GM23338 (cell line): ENCODE measurements around the gene KIF25. TPM values are rescaled to one million over a fixed set of nuclear protein-coding genes. Genes with fewer than 3 reads are reported as not detected.

Experiments
- ATAC-seq: fragments of 200-7000 bp; cut with Tn5 transposase; 3 replicates; pipeline ENCODE4 v1.9.1; 2020
- DNase-seq: peaks from one replicate; pipeline ENCODE4 v3.0.0-alpha.2; 2015; ENCODE audit warnings: low spot score
- H2AFZ ChIP-seq: fragments of 200-600 bp; sonication (generic); 2 replicates; pipeline ENCODE4 v1.8.0; 2016; ENCODE audit warnings: antibody characterized with exemption, mild to moderate bottlenecking, moderate library complexity
- H3F3A ChIP-seq: fragments of 200-600 bp; sonication (generic); replicated peaks from 2 replicates; pipeline ENCODE4 v1.8.0; 2017; ENCODE audit warnings: antibody characterized with exemption, mixed run types, low read depth
- H3K27ac ChIP-seq: fragments of 200-600 bp; sonication (generic); 2 replicates; pipeline ENCODE4 v1.6.1; 2016; ENCODE audit warnings: low read depth
- H3K27me3 ChIP-seq: fragments of 200-600 bp; sonication (generic); 2 replicates; pipeline ENCODE4 v1.8.0; 2016; ENCODE audit warnings: mild to moderate bottlenecking, mixed run types, moderate library complexity; ENCODE audit not compliant: insufficient read depth
- H3K36me3 ChIP-seq: fragments of 200-600 bp; sonication (generic); 2 replicates; pipeline ENCODE4 v1.8.0; 2016; ENCODE audit warnings: mild to moderate bottlenecking; ENCODE audit not compliant: insufficient read depth
- H3K4me1 ChIP-seq: fragments of 200-600 bp; sonication (generic); 2 replicates; pipeline ENCODE4 v1.8.0; 2016; ENCODE audit warnings: mild to moderate bottlenecking, moderate library complexity; ENCODE audit not compliant: insufficient read depth
- H3K4me2 ChIP-seq: fragments of 200-600 bp; sonication (generic); 2 replicates; pipeline ENCODE4 v1.7.1; 2017; ENCODE audit warnings: mixed run types
- H3K4me3 ChIP-seq: fragments of 200-600 bp; sonication (generic); 2 replicates; pipeline ENCODE4 v1.6.1; 2016; ENCODE audit warnings: mixed run types
- H3K79me2 ChIP-seq: fragments of 200-600 bp; sonication (generic); replicated peaks from 2 replicates; pipeline ENCODE4 v1.8.0; 2017; ENCODE audit warnings: mild to moderate bottlenecking; ENCODE audit not compliant: insufficient read depth
- H3K9me2 ChIP-seq: fragments of 200-600 bp; sonication (generic); 2 replicates; pipeline ENCODE4 v1.8.0; 2017; ENCODE audit not compliant: insufficient read depth
- H4K20me1 ChIP-seq: fragments of 200-600 bp; sonication (generic); replicated peaks from 2 replicates; pipeline ENCODE4 v1.8.0; 2017; ENCODE audit warnings: mild to moderate bottlenecking; ENCODE audit not compliant: insufficient read depth
- H3K27ac Mint-ChIP-seq: 2 replicates; pipeline ENCODE4 v1.8.0; 2020; ENCODE audit warnings: inconsistent platforms, mild to moderate bottlenecking, moderate library complexity, mixed read lengths
- H3K27me3 Mint-ChIP-seq: 3 replicates; pipeline ENCODE4 v1.8.0; 2022; ENCODE audit warnings: low read depth, mild to moderate bottlenecking, moderate library complexity, mixed read lengths, inconsistent platforms; ENCODE audit not compliant: insufficient read depth, poor library complexity
- H3K36me3 Mint-ChIP-seq: 3 replicates; pipeline ENCODE4 v1.8.0; 2021; ENCODE audit warnings: low read depth, mild to moderate bottlenecking, inconsistent platforms, moderate library complexity, mixed read lengths
- H3K4me1 Mint-ChIP-seq: 3 replicates; pipeline ENCODE4 v1.8.0; 2020; ENCODE audit warnings: mild to moderate bottlenecking, inconsistent platforms, mixed read lengths
- H3K4me3 Mint-ChIP-seq: 3 replicates; pipeline ENCODE4 v1.8.0; 2021; ENCODE audit warnings: moderate library complexity, mild to moderate bottlenecking, inconsistent platforms, mixed read lengths
- H3K9me3 Mint-ChIP-seq: 3 replicates; pipeline ENCODE4 v1.8.0; 2020; ENCODE audit warnings: moderate library complexity, mild to moderate bottlenecking, inconsistent platforms, mixed read lengths
- CREB1 ChIP-seq: fragments of 250-450 bp; sonication (Bioruptor Pico); IDR thresholded peaks from 2 replicates; pipeline ENCODE4 v1.5.0; 2020; ENCODE audit warnings: low read depth, mild to moderate bottlenecking, moderate library complexity
- EZH2 ChIP-seq: fragments of 200-600 bp; sonication (generic); IDR thresholded peaks from one replicate; pipeline ENCODE4 v1.8.0; 2017; ENCODE audit warnings: antibody characterized with exemption, mild to moderate bottlenecking, low read depth; ENCODE audit not compliant: unreplicated experiment
- JUNB ChIP-seq: IDR thresholded peaks from one replicate; pipeline ENCODE4 v1.6.1; 2016; ENCODE audit warnings: antibody characterized with exemption; ENCODE audit not compliant: unreplicated experiment
- POLR2AphosphoS5 ChIP-seq: IDR thresholded peaks from 2 replicates; pipeline ENCODE4 v1.6.1; 2016; ENCODE audit warnings: antibody characterized with exemption, low read depth
- STAT1 ChIP-seq: IDR thresholded peaks from one replicate; pipeline ENCODE4 v1.6.1; 2016; ENCODE audit warnings: antibody characterized with exemption; ENCODE audit not compliant: unreplicated experiment
- ZNF114 ChIP-seq: fragments of 250-450 bp; sonication (Bioruptor Pico); IDR thresholded peaks from 2 replicates; pipeline ENCODE4 v1.5.0; 2020; ENCODE audit warnings: mild to moderate bottlenecking, moderate library complexity
- ZNF331 ChIP-seq: fragments of 250-450 bp; sonication (Bioruptor Pico); IDR thresholded peaks from 2 replicates; pipeline ENCODE4 v1.5.0; 2020; ENCODE audit warnings: low read depth, mild to moderate bottlenecking, moderate library complexity
- polyA plus RNA-seq: library from polyadenylated mRNA; unstranded; fragments of >200 nt; fragmentation: Nextera tagmentation; extraction: Ambion mirVana; gene quantifications from 2 replicates; pipeline ENCODE4 v1.2.1, GENCODE V29; 2016
- total RNA-seq: library from RNA; depleted of rRNA; stranded (reverse); fragments of >200 nt; shearing (Covaris generic); gene quantifications from 2 replicates; pipeline ENCODE4 v1.2.3, GENCODE V29; 2014
- TF ChIP-seq, protein P1 (sequence below): fragments of 250-450 bp; sonication (Bioruptor Pico); IDR thresholded peaks from 2 replicates; pipeline ENCODE4 v1.5.0; 2020; ENCODE audit warnings: mild to moderate bottlenecking, moderate library complexity
- TF ChIP-seq, protein P2 (sequence below), 2 experiments: fragments of 200-600 bp in 1 of 2; sonication (generic) in 1 of 2; conservative IDR thresholded peaks; 2 replicates each; pipeline versions ENCODE4 v1.5.1 to v1.6.1; 2016 to 2017; ENCODE audit warnings: antibody characterized with exemption in 2 of 2, low read depth in 2 of 2, mild to moderate bottlenecking in 2 of 2, moderate library complexity in 1 of 2
- TF ChIP-seq, protein P3 (sequence below): IDR thresholded peaks from one replicate; pipeline ENCODE4 v1.6.1; 2018; ENCODE audit warnings: antibody characterized with exemption; ENCODE audit not compliant: unreplicated experiment

The KIF25 gene
- total and polyA plus RNA-seq, 2 experiments from 2014 or later, result 0.69 to 0.76 TPM

DNA sequence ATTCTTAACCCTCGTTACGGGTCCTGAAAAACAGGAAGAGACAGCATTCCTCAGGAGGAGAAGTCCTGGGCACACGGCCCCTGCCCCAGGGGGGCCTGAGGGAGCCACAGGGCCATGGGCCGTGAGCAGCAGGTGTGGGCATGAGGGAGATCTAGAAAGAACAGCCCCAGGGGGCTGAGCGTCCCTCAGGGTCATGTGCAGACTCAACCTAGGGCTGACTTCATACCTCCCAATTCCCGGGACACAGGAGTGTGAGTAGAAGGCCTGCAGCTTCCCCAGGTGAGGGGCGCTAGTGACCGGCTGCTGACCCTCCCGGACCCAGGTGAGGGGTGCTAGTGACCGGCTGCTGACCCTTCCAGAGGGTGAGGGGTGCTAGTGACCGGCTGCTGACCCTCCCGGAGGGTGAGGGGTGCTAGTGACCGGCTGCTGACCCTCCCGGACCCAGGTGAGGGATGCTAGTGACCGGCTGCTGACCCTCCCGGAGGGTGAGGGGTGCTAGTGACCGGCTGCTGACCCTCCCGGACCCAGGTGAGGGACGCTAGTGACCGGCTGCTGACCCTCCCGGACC, 46.5 kb downstream of the KIF25 start:
- DNase-seq (no peak), ATAC-seq (no peak)
- H3K9me3 Mint-ChIP-seq, result peaks cover 34% of the 10 kb centered on the region
- H3F3A ChIP-seq, result no peaks in the 10 kb centered on the region
- H3K4me1 ChIP-seq, result no peaks in the 10 kb centered on the region
- H2AFZ ChIP-seq, result no peak overlapping the region
- H3K4me3 Mint-ChIP-seq, result no peak overlapping the region
- no peaks in the 10 kb centered on the region for H3K27me3 Mint-ChIP-seq
- H3K36me3 Mint-ChIP-seq, result peaks cover 22% of the 10 kb centered on the region; the same call in 2 of the 3 replicates
- H3K9me2 ChIP-seq, result no peaks in the 10 kb centered on the region; the same call in 1 of the 2 replicates
- no peak overlapping the region for H3K4me2 ChIP-seq
- H3K27ac Mint-ChIP-seq, result no peak overlapping the region
- H4K20me1 ChIP-seq, result no peaks in the 10 kb centered on the region
- no peak overlapping the region for H3K4me3 ChIP-seq
- no peaks in the 10 kb centered on the region for H3K79me2 ChIP-seq
- H3K27ac ChIP-seq, result no peak overlapping the region
- TF ChIP-seq ZNF331 (CRISPR knock-in tag) (no peak), CREB1 (no peak), ZNF114 (no peak), JUNB (no peak), EZH2 (no peak), STAT1 (no peak), POLR2AphosphoS5 (no peak)
- TF ChIP-seq, protein P1, sequence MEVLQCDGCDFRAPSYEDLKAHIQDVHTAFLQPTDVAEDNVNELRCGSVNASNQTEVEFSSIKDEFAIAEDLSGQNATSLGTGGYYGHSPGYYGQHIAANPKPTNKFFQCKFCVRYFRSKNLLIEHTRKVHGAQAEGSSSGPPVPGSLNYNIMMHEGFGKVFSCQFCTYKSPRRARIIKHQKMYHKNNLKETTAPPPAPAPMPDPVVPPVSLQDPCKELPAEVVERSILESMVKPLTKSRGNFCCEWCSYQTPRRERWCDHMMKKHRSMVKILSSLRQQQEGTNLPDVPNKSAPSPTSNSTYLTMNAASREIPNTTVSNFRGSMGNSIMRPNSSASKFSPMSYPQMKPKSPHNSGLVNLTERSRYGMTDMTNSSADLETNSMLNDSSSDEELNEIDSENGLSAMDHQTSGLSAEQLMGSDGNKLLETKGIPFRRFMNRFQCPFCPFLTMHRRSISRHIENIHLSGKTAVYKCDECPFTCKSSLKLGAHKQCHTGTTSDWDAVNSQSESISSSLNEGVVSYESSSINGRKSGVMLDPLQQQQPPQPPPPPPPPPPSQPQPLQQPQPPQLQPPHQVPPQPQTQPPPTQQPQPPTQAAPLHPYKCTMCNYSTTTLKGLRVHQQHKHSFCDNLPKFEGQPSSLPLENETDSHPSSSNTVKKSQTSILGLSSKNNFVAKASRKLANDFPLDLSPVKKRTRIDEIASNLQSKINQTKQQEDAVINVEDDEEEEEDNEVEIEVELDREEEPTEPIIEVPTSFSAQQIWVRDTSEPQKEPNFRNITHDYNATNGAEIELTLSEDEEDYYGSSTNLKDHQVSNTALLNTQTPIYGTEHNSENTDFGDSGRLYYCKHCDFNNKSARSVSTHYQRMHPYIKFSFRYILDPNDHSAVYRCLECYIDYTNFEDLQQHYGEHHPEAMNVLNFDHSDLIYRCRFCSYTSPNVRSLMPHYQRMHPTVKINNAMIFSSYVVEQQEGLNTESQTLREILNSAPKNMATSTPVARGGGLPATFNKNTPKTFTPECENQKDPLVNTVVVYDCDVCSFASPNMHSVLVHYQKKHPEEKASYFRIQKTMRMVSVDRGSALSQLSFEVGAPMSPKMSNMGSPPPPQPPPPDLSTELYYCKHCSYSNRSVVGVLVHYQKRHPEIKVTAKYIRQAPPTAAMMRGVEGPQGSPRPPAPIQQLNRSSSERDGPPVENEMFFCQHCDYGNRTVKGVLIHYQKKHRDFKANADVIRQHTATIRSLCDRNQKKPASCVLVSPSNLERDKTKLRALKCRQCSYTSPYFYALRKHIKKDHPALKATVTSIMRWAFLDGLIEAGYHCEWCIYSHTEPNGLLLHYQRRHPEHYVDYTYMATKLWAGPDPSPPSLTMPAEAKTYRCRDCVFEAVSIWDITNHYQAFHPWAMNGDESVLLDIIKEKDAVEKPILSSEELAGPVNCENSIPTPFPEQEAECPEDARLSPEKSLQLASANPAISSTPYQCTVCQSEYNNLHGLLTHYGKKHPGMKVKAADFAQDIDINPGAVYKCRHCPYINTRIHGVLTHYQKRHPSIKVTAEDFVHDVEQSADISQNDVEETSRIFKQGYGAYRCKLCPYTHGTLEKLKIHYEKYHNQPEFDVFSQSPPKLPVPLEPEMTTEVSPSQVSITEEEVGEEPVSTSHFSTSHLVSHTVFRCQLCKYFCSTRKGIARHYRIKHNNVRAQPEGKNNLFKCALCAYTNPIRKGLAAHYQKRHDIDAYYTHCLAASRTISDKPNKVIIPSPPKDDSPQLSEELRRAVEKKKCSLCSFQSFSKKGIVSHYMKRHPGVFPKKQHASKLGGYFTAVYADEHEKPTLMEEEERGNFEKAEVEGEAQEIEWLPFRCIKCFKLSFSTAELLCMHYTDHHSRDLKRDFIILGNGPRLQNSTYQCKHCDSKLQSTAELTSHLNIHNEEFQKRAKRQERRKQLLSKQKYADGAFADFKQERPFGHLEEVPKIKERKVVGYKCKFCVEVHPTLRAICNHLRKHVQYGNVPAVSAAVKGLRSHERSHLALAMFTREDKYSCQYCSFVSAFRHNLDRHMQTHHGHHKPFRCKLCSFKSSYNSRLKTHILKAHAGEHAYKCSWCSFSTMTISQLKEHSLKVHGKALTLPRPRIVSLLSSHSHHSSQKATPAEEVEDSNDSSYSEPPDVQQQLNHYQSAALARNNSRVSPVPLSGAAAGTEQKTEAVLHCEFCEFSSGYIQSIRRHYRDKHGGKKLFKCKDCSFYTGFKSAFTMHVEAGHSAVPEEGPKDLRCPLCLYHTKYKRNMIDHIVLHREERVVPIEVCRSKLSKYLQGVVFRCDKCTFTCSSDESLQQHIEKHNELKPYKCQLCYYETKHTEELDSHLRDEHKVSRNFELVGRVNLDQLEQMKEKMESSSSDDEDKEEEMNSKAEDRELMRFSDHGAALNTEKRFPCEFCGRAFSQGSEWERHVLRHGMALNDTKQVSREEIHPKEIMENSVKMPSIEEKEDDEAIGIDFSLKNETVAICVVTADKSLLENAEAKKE, result no peak
- TF ChIP-seq, protein P2, sequence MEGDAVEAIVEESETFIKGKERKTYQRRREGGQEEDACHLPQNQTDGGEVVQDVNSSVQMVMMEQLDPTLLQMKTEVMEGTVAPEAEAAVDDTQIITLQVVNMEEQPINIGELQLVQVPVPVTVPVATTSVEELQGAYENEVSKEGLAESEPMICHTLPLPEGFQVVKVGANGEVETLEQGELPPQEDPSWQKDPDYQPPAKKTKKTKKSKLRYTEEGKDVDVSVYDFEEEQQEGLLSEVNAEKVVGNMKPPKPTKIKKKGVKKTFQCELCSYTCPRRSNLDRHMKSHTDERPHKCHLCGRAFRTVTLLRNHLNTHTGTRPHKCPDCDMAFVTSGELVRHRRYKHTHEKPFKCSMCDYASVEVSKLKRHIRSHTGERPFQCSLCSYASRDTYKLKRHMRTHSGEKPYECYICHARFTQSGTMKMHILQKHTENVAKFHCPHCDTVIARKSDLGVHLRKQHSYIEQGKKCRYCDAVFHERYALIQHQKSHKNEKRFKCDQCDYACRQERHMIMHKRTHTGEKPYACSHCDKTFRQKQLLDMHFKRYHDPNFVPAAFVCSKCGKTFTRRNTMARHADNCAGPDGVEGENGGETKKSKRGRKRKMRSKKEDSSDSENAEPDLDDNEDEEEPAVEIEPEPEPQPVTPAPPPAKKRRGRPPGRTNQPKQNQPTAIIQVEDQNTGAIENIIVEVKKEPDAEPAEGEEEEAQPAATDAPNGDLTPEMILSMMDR (conservative IDR thresholded peaks at IDR 0.05; ENCODE audit: low read depth in 2 of 2), result no peak
- TF ChIP-seq, protein P3, sequence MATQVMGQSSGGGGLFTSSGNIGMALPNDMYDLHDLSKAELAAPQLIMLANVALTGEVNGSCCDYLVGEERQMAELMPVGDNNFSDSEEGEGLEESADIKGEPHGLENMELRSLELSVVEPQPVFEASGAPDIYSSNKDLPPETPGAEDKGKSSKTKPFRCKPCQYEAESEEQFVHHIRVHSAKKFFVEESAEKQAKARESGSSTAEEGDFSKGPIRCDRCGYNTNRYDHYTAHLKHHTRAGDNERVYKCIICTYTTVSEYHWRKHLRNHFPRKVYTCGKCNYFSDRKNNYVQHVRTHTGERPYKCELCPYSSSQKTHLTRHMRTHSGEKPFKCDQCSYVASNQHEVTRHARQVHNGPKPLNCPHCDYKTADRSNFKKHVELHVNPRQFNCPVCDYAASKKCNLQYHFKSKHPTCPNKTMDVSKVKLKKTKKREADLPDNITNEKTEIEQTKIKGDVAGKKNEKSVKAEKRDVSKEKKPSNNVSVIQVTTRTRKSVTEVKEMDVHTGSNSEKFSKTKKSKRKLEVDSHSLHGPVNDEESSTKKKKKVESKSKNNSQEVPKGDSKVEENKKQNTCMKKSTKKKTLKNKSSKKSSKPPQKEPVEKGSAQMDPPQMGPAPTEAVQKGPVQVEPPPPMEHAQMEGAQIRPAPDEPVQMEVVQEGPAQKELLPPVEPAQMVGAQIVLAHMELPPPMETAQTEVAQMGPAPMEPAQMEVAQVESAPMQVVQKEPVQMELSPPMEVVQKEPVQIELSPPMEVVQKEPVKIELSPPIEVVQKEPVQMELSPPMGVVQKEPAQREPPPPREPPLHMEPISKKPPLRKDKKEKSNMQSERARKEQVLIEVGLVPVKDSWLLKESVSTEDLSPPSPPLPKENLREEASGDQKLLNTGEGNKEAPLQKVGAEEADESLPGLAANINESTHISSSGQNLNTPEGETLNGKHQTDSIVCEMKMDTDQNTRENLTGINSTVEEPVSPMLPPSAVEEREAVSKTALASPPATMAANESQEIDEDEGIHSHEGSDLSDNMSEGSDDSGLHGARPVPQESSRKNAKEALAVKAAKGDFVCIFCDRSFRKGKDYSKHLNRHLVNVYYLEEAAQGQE, result no peak
- no peaks in the 10 kb centered on the region for H3K4me1 Mint-ChIP-seq
- H3K27me3 ChIP-seq, result no peaks in the 10 kb centered on the region
- peaks cover 10% of the 10 kb centered on the region; the same call in 1 of the 2 replicates for H3K36me3 ChIP-seq
